ENCODE measurements around the gene EPO.

DNA sequence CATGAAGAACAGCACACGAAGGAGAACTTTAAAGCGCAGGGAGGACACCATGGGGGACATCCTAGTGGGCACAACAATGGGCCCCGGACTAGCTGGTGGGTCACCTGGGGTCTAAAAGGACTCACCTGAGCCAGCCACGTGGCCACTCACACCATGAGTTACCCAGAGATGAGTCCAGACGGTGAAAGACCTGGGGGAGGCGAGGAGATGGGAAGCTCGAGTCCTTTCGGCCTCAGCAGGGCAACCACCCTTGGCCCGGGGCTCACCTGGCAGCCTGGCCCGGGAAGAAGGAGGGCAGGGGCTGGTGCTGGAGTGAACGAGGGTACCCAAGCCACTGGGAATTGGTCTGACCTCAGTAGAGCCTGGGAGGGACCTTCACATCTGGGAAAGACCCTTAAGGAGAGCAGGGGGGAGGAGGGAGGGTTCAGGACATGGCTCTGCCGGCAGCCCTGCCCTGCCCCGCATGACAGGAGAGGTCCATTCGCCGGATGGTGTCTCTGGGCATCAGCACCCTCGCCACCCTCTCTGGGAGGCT is 31.9 kb upstream of the EPO start:
- TF ChIP-seq, protein P1, sequence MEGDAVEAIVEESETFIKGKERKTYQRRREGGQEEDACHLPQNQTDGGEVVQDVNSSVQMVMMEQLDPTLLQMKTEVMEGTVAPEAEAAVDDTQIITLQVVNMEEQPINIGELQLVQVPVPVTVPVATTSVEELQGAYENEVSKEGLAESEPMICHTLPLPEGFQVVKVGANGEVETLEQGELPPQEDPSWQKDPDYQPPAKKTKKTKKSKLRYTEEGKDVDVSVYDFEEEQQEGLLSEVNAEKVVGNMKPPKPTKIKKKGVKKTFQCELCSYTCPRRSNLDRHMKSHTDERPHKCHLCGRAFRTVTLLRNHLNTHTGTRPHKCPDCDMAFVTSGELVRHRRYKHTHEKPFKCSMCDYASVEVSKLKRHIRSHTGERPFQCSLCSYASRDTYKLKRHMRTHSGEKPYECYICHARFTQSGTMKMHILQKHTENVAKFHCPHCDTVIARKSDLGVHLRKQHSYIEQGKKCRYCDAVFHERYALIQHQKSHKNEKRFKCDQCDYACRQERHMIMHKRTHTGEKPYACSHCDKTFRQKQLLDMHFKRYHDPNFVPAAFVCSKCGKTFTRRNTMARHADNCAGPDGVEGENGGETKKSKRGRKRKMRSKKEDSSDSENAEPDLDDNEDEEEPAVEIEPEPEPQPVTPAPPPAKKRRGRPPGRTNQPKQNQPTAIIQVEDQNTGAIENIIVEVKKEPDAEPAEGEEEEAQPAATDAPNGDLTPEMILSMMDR (IDR thresholded peaks at IDR 0.05) = no peak
- TF ChIP-seq POLR2A (IDR thresholded peaks at IDR 0.05) = no peak

All from esophagus squamous epithelium (tissue), 4 donors.